ENCODE data around the gene ALKAL2. TPM values are rescaled to one million over a fixed set of nuclear protein-coding genes. Genes with fewer than 3 reads are reported as not detected.

Gene ALKAL2
- total RNA-seq, 2 donors from 2014 or later, result 0.44 to 0.53 TPM

DNA sequence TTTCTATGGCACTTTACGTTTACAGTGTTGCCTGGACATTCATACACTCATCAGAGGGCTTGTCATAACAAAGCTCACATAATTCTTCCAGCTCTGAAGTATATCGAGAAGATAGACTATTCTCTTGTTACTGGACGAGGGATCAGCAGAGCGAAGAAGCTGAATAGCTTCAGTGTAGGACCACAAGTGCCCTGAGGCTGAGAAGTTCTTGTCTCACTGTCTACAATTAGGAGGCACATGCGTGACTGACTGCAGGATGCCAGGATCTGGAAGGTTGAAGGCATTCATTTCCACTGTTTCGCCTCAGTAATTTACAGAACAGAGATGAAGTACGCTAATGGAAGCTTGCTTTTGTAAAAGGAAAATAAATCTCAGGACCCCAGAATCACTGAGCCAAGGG is 33.6 kb downstream of the ALKAL2 start:
- H3K9me3 Mint-ChIP-seq, result peaks cover 24% of the 10 kb centered on the region
- H3K4me3 Mint-ChIP-seq, result no peak overlapping the region
- peak overlapping the region; percentile 39 for H3K27ac Mint-ChIP-seq
- TF ChIP-seq CTCF (conservative IDR thresholded peaks at IDR 0.05), result no peak
- Histone ChIP-seq H3K4me1 (ENCODE audit: control insufficient read depth, insufficient read depth, low read length) (no peaks in the 10 kb centered on the region), H3K36me3 (ENCODE audit: control insufficient read depth, insufficient read depth, low read length) (no peaks in the 10 kb centered on the region), H3K9me3 (ENCODE audit: control insufficient read depth, low read length) (peaks cover 22% of the 10 kb centered on the region), H3K9ac (ENCODE audit: extremely low read depth, low read length, poor library complexity, severe bottlenecking) (no peak overlapping the region), H3K27ac (ENCODE audit: low read depth, low read length) (no peak overlapping the region), H3K4me3 (ENCODE audit: low read length) (no peak overlapping the region), H3K27me3 (ENCODE audit: control insufficient read depth, insufficient read depth, low read length, poor library complexity, severe bottlenecking) (no peaks in the 10 kb centered on the region)
- DNase-seq, result no peak
- H3K4me1 Mint-ChIP-seq, result peaks cover 1% of the 10 kb centered on the region
- 90 to 96% methylated on average over 5 to 7 of the region's 7 CpGs for WGBS, 2 experiments (ENCODE audit: insufficient coverage in 1 of 2, insufficient read length in 1 of 2)
- peaks cover 30% of the 10 kb centered on the region for H3K36me3 Mint-ChIP-seq (ENCODE audit: low read depth)
- no peaks in the 10 kb centered on the region for H3K27me3 Mint-ChIP-seq (ENCODE audit: insufficient read depth)

DNA sequence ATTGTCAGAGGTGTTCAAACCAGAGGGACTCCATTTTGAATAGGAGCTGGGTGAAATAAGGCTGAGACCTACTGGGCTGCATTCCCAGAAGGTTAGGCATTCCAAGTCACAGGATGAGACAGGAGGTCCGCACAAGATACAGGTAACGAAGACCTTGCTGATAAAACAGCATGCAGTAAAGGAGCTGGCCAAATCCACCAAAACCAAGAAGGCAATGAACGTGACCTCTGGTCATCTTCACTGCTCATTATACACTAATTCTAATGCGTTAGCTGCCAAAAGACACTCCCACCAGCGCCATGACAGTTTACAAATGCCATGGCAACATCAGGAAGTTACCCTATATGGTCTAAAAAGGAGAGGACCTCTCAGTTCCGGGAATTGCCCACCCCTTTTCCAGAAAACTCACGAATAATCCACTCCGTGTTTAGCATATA is 34.7 kb downstream of the ALKAL2 start:
- TF ChIP-seq CTCF (conservative IDR thresholded peaks at IDR 0.05), result no peak
- Histone ChIP-seq H3K4me1 (ENCODE audit: control insufficient read depth, insufficient read depth, low read length) (no peaks in the 10 kb centered on the region), H3K27ac (ENCODE audit: low read depth, low read length) (no peak overlapping the region), H3K4me3 (ENCODE audit: low read length) (no peak overlapping the region), H3K27me3 (ENCODE audit: control insufficient read depth, insufficient read depth, low read length, poor library complexity, severe bottlenecking) (no peaks in the 10 kb centered on the region), H3K36me3 (ENCODE audit: control insufficient read depth, insufficient read depth, low read length) (no peaks in the 10 kb centered on the region), H3K9me3 (ENCODE audit: control insufficient read depth, low read length) (peaks cover 12% of the 10 kb centered on the region), H3K9ac (ENCODE audit: extremely low read depth, low read length, poor library complexity, severe bottlenecking) (no peak overlapping the region)
- Mint-ChIP-seq H3K27me3 (ENCODE audit: insufficient read depth) (no peaks in the 10 kb centered on the region), H3K9me3 (peaks cover 16% of the 10 kb centered on the region), H3K36me3 (ENCODE audit: low read depth) (peaks cover 26% of the 10 kb centered on the region), H3K4me1 (peaks cover 1% of the 10 kb centered on the region), H3K27ac (no peak overlapping the region), H3K4me3 (no peak overlapping the region)
- 86 to 96% methylated on average over 8 of the region's 8 CpGs for WGBS, 2 experiments (ENCODE audit: insufficient coverage in 1 of 2, insufficient read length in 1 of 2)
- no peak for DNase-seq

DNA sequence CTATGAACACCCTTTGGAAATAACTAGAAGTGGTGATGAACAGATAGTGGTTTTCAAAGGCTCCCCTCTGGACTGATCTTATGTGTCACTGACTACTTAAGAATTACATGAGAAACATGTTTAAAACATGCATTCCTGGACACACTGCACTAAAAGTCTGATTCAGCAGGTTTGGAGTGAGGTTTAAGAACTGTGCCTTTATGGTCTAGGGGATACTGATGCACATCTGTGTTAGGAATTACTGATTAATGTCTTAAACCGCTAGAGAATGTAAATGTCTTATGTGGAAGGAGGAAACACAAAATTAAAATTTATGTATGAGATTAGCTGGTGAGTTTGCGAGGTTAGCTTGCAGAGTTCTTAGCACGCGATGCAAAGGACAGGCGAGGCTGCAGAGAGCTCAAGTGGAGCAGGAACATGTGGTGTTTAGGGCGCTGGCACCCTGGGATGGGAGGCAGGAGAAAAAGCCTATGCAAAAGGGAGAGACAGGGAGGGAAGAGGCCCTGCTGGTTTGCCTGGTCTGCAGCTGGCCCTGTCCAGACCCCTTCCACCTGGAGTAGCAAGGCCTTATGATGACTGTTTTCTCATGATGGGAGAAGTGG is 35.8 kb downstream of the ALKAL2 start:
- H3K4me3 ChIP-seq (ENCODE audit: low read length), result no peak overlapping the region
- Mint-ChIP-seq H3K27ac (no peak overlapping the region), H3K36me3 (ENCODE audit: low read depth) (peaks cover 20% of the 10 kb centered on the region), H3K4me3 (no peak overlapping the region), H3K4me1 (peaks cover 1% of the 10 kb centered on the region), H3K9me3 (peaks cover 4% of the 10 kb centered on the region), H3K27me3 (ENCODE audit: insufficient read depth) (no peaks in the 10 kb centered on the region)
- DNase-seq, result no peak
- no peaks in the 10 kb centered on the region for H3K4me1 ChIP-seq (ENCODE audit: control insufficient read depth, insufficient read depth, low read length)
- H3K36me3 ChIP-seq (ENCODE audit: control insufficient read depth, insufficient read depth, low read length), result no peaks in the 10 kb centered on the region
- no peak overlapping the region for H3K9ac ChIP-seq (ENCODE audit: extremely low read depth, low read length, poor library complexity, severe bottlenecking)
- WGBS, 2 experiments (ENCODE audit: insufficient coverage in 1 of 2, insufficient read length in 1 of 2), result 92% methylated on average over 3 to 6 of the region's 6 CpGs
- no peak for TF ChIP-seq CTCF (conservative IDR thresholded peaks at IDR 0.05)
- H3K9me3 ChIP-seq (ENCODE audit: control insufficient read depth, low read length), result peaks cover under 1% of the 10 kb centered on the region
- H3K27me3 ChIP-seq (ENCODE audit: control insufficient read depth, insufficient read depth, low read length, poor library complexity, severe bottlenecking), result no peaks in the 10 kb centered on the region
- no peak overlapping the region for H3K27ac ChIP-seq (ENCODE audit: low read depth, low read length)

Measured in endodermal cell (in vitro differentiated cells).